WTC11 (cell line): ENCODE data around the gene FOXP1.

ENCODE experiments used
- ATF2 ChIP-seq: sonication (generic); formaldehyde crosslinking; IDR thresholded peaks from 2 replicates; pipeline ENCODE4 v1.8.1; 2022; ENCODE audit warnings: low read depth, missing genetic modification reagents, borderline replicate concordance
- CREB1 ChIP-seq: sonication (generic); formaldehyde crosslinking; IDR thresholded peaks from 2 replicates; pipeline ENCODE4 v1.8.0; 2023; ENCODE audit warnings: mild to moderate bottlenecking, missing genetic modification reagents
- CTCF ChIP-seq: fragments of 200-600 bp; IDR thresholded peaks from 2 replicates; pipeline ENCODE4 v1.8.0; 2022; ENCODE audit warnings: antibody characterized with exemption
- MAX ChIP-seq: sonication (generic); formaldehyde crosslinking; IDR thresholded peaks from 2 replicates; pipeline ENCODE4 v1.8.0; 2022; ENCODE audit warnings: mild to moderate bottlenecking, missing genetic modification reagents
- NFE2L1 ChIP-seq: sonication (generic); formaldehyde crosslinking; IDR thresholded peaks from 2 replicates; pipeline ENCODE4 v1.8.1; 2023; ENCODE audit warnings: missing genetic modification reagents
- RELA ChIP-seq: sonication (generic); formaldehyde crosslinking; IDR thresholded peaks from 2 replicates; pipeline ENCODE4 v1.8.1; 2022; ENCODE audit warnings: missing genetic modification reagents, mild to moderate bottlenecking, borderline replicate concordance
- SP1 ChIP-seq: sonication (generic); formaldehyde crosslinking; conservative IDR thresholded peaks from 2 replicates; pipeline ENCODE4 v1.8.1; 2022; ENCODE audit warnings: missing genetic modification reagents
- ZNF281 ChIP-seq: sonication (generic); formaldehyde crosslinking; IDR thresholded peaks from 2 replicates; pipeline ENCODE4 v1.8.0; 2023; ENCODE audit warnings: mild to moderate bottlenecking, missing genetic modification reagents
- TF ChIP-seq, protein P1 (sequence below): sonication (generic); formaldehyde crosslinking; conservative IDR thresholded peaks from 2 replicates; pipeline ENCODE4 v1.8.1; 2023; ENCODE audit warnings: mild to moderate bottlenecking, low read depth, missing genetic modification reagents, moderate library complexity
- TF ChIP-seq, protein P2 (sequence below): sonication (generic); formaldehyde crosslinking; IDR thresholded peaks from 2 replicates; pipeline ENCODE4 v1.8.0; 2022; ENCODE audit warnings: mild to moderate bottlenecking, missing genetic modification reagents
- TF ChIP-seq, protein P3 (sequence below): sonication (generic); formaldehyde crosslinking; IDR thresholded peaks from 2 replicates; pipeline ENCODE4 v1.8.1; 2023; ENCODE audit warnings: mild to moderate bottlenecking, missing genetic modification reagents
- TF ChIP-seq, protein P4 (sequence below): sonication (generic); formaldehyde crosslinking; conservative IDR thresholded peaks from 2 replicates; pipeline ENCODE4 v1.8.1; 2022; ENCODE audit warnings: mild to moderate bottlenecking, missing genetic modification reagents
- TF ChIP-seq, protein P5 (sequence below): sonication (generic); formaldehyde crosslinking; IDR thresholded peaks from 2 replicates; pipeline ENCODE4 v1.8.1; 2023; ENCODE audit warnings: mild to moderate bottlenecking, missing genetic modification reagents, moderate library complexity
- TF ChIP-seq, protein P6 (sequence below): sonication (generic); formaldehyde crosslinking; IDR thresholded peaks from 2 replicates; pipeline ENCODE4 v1.8.1; 2023; ENCODE audit warnings: mild to moderate bottlenecking, missing genetic modification reagents, moderate library complexity

DNA sequence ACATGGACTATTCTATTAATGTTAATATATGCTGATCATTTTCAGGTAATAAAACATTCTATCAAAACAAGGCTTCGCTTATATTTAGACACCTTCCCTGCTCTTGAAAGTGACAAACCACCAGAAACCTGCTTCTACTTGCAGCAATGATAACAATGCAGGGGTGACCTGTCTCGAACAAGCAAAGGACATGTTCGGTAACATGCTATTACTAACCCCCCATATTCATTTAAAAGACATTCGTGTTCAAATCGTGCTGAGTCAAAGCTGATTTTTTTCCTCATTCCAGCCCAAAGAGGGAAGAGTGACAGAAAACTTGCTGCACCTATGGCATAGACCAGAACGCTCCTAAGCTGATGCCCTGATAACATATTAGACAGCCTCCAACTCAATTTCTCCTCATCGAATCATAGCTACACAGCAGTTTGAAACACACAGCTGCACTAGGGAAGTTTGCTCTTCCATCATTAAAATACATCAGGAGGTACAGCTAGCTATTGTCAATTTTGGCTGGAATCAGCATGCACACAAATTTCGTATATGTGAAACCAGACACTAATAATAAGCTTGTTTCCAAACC is 341.5 kb downstream of the FOXP1 start:
- TF ChIP-seq CTCF (no peak), CREB1 (CRISPR knock-in tag) (no peak), SP1 (CRISPR knock-in tag) (no peak), ZNF281 (no peak), MAX (no peak), ATF2 (CRISPR knock-in tag) (no peak), RELA (no peak), NFE2L1 (no peak)
- TF ChIP-seq, protein P1, sequence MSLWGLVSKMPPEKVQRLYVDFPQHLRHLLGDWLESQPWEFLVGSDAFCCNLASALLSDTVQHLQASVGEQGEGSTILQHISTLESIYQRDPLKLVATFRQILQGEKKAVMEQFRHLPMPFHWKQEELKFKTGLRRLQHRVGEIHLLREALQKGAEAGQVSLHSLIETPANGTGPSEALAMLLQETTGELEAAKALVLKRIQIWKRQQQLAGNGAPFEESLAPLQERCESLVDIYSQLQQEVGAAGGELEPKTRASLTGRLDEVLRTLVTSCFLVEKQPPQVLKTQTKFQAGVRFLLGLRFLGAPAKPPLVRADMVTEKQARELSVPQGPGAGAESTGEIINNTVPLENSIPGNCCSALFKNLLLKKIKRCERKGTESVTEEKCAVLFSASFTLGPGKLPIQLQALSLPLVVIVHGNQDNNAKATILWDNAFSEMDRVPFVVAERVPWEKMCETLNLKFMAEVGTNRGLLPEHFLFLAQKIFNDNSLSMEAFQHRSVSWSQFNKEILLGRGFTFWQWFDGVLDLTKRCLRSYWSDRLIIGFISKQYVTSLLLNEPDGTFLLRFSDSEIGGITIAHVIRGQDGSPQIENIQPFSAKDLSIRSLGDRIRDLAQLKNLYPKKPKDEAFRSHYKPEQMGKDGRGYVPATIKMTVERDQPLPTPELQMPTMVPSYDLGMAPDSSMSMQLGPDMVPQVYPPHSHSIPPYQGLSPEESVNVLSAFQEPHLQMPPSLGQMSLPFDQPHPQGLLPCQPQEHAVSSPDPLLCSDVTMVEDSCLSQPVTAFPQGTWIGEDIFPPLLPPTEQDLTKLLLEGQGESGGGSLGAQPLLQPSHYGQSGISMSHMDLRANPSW, result no peak
- TF ChIP-seq, protein P2, sequence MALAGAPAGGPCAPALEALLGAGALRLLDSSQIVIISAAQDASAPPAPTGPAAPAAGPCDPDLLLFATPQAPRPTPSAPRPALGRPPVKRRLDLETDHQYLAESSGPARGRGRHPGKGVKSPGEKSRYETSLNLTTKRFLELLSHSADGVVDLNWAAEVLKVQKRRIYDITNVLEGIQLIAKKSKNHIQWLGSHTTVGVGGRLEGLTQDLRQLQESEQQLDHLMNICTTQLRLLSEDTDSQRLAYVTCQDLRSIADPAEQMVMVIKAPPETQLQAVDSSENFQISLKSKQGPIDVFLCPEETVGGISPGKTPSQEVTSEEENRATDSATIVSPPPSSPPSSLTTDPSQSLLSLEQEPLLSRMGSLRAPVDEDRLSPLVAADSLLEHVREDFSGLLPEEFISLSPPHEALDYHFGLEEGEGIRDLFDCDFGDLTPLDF (CRISPR knock-in tag), result no peak
- TF ChIP-seq, protein P3, sequence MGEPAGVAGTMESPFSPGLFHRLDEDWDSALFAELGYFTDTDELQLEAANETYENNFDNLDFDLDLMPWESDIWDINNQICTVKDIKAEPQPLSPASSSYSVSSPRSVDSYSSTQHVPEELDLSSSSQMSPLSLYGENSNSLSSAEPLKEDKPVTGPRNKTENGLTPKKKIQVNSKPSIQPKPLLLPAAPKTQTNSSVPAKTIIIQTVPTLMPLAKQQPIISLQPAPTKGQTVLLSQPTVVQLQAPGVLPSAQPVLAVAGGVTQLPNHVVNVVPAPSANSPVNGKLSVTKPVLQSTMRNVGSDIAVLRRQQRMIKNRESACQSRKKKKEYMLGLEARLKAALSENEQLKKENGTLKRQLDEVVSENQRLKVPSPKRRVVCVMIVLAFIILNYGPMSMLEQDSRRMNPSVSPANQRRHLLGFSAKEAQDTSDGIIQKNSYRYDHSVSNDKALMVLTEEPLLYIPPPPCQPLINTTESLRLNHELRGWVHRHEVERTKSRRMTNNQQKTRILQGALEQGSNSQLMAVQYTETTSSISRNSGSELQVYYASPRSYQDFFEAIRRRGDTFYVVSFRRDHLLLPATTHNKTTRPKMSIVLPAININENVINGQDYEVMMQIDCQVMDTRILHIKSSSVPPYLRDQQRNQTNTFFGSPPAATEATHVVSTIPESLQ, result no peak
- TF ChIP-seq, protein P4, sequence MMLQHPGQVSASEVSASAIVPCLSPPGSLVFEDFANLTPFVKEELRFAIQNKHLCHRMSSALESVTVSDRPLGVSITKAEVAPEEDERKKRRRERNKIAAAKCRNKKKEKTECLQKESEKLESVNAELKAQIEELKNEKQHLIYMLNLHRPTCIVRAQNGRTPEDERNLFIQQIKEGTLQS, result no peak
- TF ChIP-seq, protein P5, sequence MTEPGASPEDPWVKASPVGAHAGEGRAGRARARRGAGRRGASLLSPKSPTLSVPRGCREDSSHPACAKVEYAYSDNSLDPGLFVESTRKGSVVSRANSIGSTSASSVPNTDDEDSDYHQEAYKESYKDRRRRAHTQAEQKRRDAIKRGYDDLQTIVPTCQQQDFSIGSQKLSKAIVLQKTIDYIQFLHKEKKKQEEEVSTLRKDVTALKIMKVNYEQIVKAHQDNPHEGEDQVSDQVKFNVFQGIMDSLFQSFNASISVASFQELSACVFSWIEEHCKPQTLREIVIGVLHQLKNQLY, result no peak
- TF ChIP-seq, protein P6, sequence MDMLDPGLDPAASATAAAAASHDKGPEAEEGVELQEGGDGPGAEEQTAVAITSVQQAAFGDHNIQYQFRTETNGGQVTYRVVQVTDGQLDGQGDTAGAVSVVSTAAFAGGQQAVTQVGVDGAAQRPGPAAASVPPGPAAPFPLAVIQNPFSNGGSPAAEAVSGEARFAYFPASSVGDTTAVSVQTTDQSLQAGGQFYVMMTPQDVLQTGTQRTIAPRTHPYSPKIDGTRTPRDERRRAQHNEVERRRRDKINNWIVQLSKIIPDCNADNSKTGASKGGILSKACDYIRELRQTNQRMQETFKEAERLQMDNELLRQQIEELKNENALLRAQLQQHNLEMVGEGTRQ, result no peak
